Caco-2 (cell line): ENCODE results near the gene HRC. TPM values are rescaled to one million over a fixed set of nuclear protein-coding genes. Genes with fewer than 3 reads are reported as not detected.
"Not testable (repeated sequence)": the region's sequence is repeated elsewhere in the genome, so short reads cannot be mapped to it uniquely, and the experiment has no call there.

Experiments
- BruUV-seq: library from RNA; stranded (reverse); fragments of 400-500 nt; replicated peaks from 2 replicates; lab custom pipeline; 2021; lab: Mats Ljungman, UMichigan
- CTCF ChIA-PET: fragments of 300-600 bp; sonication (Branson Sonifier 250); formaldehyde crosslinking; loops from one replicate; lab custom pipeline; 2022; ENCODE audit warnings: antibody characterized with exemption; lab: Charles Lee
- POLR2A ChIA-PET: fragments of 300-600 bp; sonication (Branson Sonifier 250); formaldehyde crosslinking; loops from one replicate; lab custom pipeline; 2022; ENCODE audit warnings: antibody characterized with exemption; lab: Charles Lee
- DNase-seq, 2 experiments: peaks; one replicate each; pipeline versions ENCODE4 v3.0.0 to v3.0.0-alpha.2; 2020 to 2022
- H3K27me3 ChIP-seq: replicated peaks from 2 replicates; pipeline ENCODE4 v1.6.0; 2011; ENCODE audit warnings: low read length; ENCODE audit not compliant: control insufficient read depth, insufficient read depth
- H3K36me3 ChIP-seq: 2 replicates; pipeline ENCODE4 v1.5.1; 2011; ENCODE audit warnings: low read length; ENCODE audit not compliant: control insufficient read depth, insufficient read depth
- H3K4me1 ChIP-seq: fragments of 250-450 bp; sonication (Bioruptor Pico); 2 replicates; pipeline ENCODE4 v1.5.1; 2020; ENCODE audit warnings: mild to moderate bottlenecking
- H3K4me3 ChIP-seq: 2 replicates; pipeline ENCODE4 v1.5.1; 2011; ENCODE audit warnings: low read depth, mild to moderate bottlenecking, control low read depth, low read length
- H3K9me3 ChIP-seq: fragments of 250-450 bp; sonication (Bioruptor Pico); 2 replicates; pipeline ENCODE4 v1.5.1; 2020; ENCODE audit warnings: mild to moderate bottlenecking, moderate library complexity
- H3K27ac Mint-ChIP-seq: one replicate; pipeline ENCODE4 v1.8.0; 2022; ENCODE audit warnings: mixed read lengths; ENCODE audit not compliant: unreplicated experiment
- H3K27me3 Mint-ChIP-seq: one replicate; pipeline ENCODE4 v1.8.0; 2022; ENCODE audit warnings: mixed read lengths; ENCODE audit not compliant: insufficient read depth, unreplicated experiment
- H3K36me3 Mint-ChIP-seq: one replicate; pipeline ENCODE4 v1.8.0; 2022; ENCODE audit warnings: mild to moderate bottlenecking, mixed read lengths; ENCODE audit not compliant: insufficient read depth, unreplicated experiment
- H3K4me1 Mint-ChIP-seq: one replicate; pipeline ENCODE4 v1.8.0; 2022; ENCODE audit warnings: low read depth, mixed read lengths; ENCODE audit not compliant: unreplicated experiment
- H3K4me3 Mint-ChIP-seq: one replicate; pipeline ENCODE4 v1.8.0; 2022; ENCODE audit warnings: mild to moderate bottlenecking, moderate library complexity, mixed read lengths; ENCODE audit not compliant: unreplicated experiment
- H3K9me3 Mint-ChIP-seq: one replicate; pipeline ENCODE4 v1.8.0; 2022; ENCODE audit warnings: mixed read lengths; ENCODE audit not compliant: unreplicated experiment
- CTCF ChIP-seq, 2 experiments: fragments of 200-600 bp in 1 of 2; IDR thresholded peaks; 1 replicate in 1 of 2; 2 replicates in 1 of 2; pipeline versions ENCODE4 v1.5.1 to v1.8.0; 2011 to 2022; ENCODE audit warnings: antibody characterized with exemption in 1 of 2, control low read depth in 1 of 2, inconsistent platforms in 1 of 2, low read depth in 1 of 2, low read length in 1 of 2, mild to moderate bottlenecking in 1 of 2, moderate library complexity in 1 of 2; ENCODE audit not compliant: insufficient read depth in 1 of 2, severe bottlenecking in 1 of 2, unreplicated experiment in 1 of 2
- intact Hi-C: fragments of 100-400 bp; cut with micrococcal nuclease; formaldehyde crosslinking; loops from one replicate; pipeline ENCODE4 v1.10.0; 2022; ENCODE audit not compliant: unreplicated experiment
- total RNA-seq: library from RNA; stranded (reverse); gene quantifications from 2 replicates; pipeline ENCODE4 v1.2.3, GENCODE V29; 2022

The HRC gene
- total RNA-seq, 1 experiment from 2014 or later = not detected

- Mint-ChIP-seq H3K4me1 (peaks cover 26% of the 10 kb centered on the region), H3K36me3 (peaks cover 26% of the 10 kb centered on the region), H3K27ac (peak overlapping the region; percentile 80), H3K9me3 (peaks cover 7% of the 10 kb centered on the region), H3K4me3 (peak overlapping the region; percentile 85), H3K27me3 (no peaks in the 10 kb centered on the region)
- TSS peak; percentile 77 for BruUV-seq
- H3K9me3 ChIP-seq = no peaks in the 10 kb centered on the region
- ChIA-PET CTCF (interaction anchor here (0.5 to 2.2 kb wide), 26 partner anchors 8 to 1359 kb away, joined by 3 to 51 read pairs (median 5); partner anchors contain the start of genes ALDH16A1, GYS1, LIN7B and PPFIA3), POLR2A (interaction anchor here (0.5 to 1.1 kb wide), 14 partner anchors 14 to 635 kb away, joined by 3 to 14 read pairs (median 4); partner anchors contain the start of genes ALDH16A1, BAX, GYS1 and LIN7B)
- peak; percentile 98 for DNase-seq
- H3K4me3 ChIP-seq = peak overlapping the region; percentile 46
- intact Hi-C loops = loop anchor here (1.0 kb wide), 2 partner anchors 9 to 21 kb away; partner anchors contain the start of genes C19orf73 and PPFIA3
- peak in 1 of 2 experiments; percentile 16 for TF ChIP-seq CTCF (IDR thresholded peaks at IDR 0.05; ENCODE audit: insufficient read depth in 1 of 2, low read depth in 1 of 2, low read length in 1 of 2, severe bottlenecking in 1 of 2, unreplicated experiment in 1 of 2)
- no peaks in the 10 kb centered on the region for H3K27me3 ChIP-seq
- peaks cover 2% of the 10 kb centered on the region; the same call in 1 of the 2 replicates for H3K36me3 ChIP-seq
- peaks cover 17% of the 10 kb centered on the region; the same call in 1 of the 2 replicates for H3K4me1 ChIP-seq
Measured at GRCh38 chr19:49127674-49128544, 27.3 kb downstream of the HRC start.

GRCh38 chr19:49127225-49127624 is 28.0 kb downstream of the HRC start:
- H3K27me3 Mint-ChIP-seq, H3K9me3 Mint-ChIP-seq, DNase-seq, H3K27me3 ChIP-seq, H3K9me3 ChIP-seq, intact Hi-C loops, BruUV-seq, H3K36me3 ChIP-seq: not testable (repeated sequence)
- Histone ChIP-seq H3K4me1 (peaks cover 17% of the 10 kb centered on the region; the same call in 1 of the 2 replicates), H3K4me3 (peak overlapping the region; percentile 32)
- Mint-ChIP-seq H3K4me3 (peak overlapping the region; percentile 85), H3K27ac (peak overlapping the region; percentile 80), H3K36me3 (peaks cover 26% of the 10 kb centered on the region), H3K4me1 (peaks cover 26% of the 10 kb centered on the region)
- POLR2A ChIA-PET = interaction anchor here (0.5 to 1.0 kb wide), 12 partner anchors 13 to 635 kb away, joined by 3 to 14 read pairs (median 4); partner anchors contain the start of genes ALDH16A1, BAX, GYS1 and LIN7B
- CTCF ChIA-PET = interaction anchor here (0.5 to 2.2 kb wide), 24 partner anchors 8 to 1359 kb away, joined by 3 to 51 read pairs (median 6); partner anchors contain the start of genes ALDH16A1, GYS1, LIN7B and PPFIA3

GRCh38 chr19:49126575-49126974 is 28.6 kb downstream of the HRC start:
- no TSS peak for BruUV-seq

More at GRCh38 chr19:49126575-49126974, 28.6 kb downstream of the HRC start:
- no peaks in the 10 kb centered on the region for H3K27me3 ChIP-seq
- H3K27ac Mint-ChIP-seq = no peak overlapping the region
- no peak for DNase-seq
- H3K4me3 Mint-ChIP-seq = no peak overlapping the region
- H3K4me1 Mint-ChIP-seq = peaks cover 26% of the 10 kb centered on the region
- ChIA-PET POLR2A (no interaction called here), CTCF (interaction anchor here (0.6 to 2.2 kb wide), 4 partner anchors 12 to 76 kb away, joined by 3 to 34 read pairs (median 9); partner anchors contain the start of gene LIN7B)
- no peaks in the 10 kb centered on the region for H3K27me3 Mint-ChIP-seq
- TF ChIP-seq CTCF (IDR thresholded peaks at IDR 0.05; ENCODE audit: insufficient read depth in 1 of 2, low read depth in 1 of 2, low read length in 1 of 2, severe bottlenecking in 1 of 2, unreplicated experiment in 1 of 2) = no peak
- no peaks in the 10 kb centered on the region for H3K9me3 ChIP-seq
- H3K9me3 Mint-ChIP-seq = peaks cover 7% of the 10 kb centered on the region
- peaks cover 26% of the 10 kb centered on the region for H3K36me3 Mint-ChIP-seq
- H3K4me1 ChIP-seq = peaks cover 17% of the 10 kb centered on the region; the same call in 1 of the 2 replicates
- H3K36me3 ChIP-seq = peaks cover 2% of the 10 kb centered on the region; the same call in 1 of the 2 replicates
- H3K4me3 ChIP-seq = no peak overlapping the region
- intact Hi-C loops = no loop called here
